HL-60/S4 (cell line): ENCODE measurements around the gene ADAM19.

Experiments
- in situ Hi-C: fragments of 300-500 bp; cut with MboI; formaldehyde crosslinking; loops from 2 replicates; pipeline ENCODE4 v1.14.3; 2022; ENCODE audit warnings: low sequenced_read_pairs

ADAM19 gene

DNA sequence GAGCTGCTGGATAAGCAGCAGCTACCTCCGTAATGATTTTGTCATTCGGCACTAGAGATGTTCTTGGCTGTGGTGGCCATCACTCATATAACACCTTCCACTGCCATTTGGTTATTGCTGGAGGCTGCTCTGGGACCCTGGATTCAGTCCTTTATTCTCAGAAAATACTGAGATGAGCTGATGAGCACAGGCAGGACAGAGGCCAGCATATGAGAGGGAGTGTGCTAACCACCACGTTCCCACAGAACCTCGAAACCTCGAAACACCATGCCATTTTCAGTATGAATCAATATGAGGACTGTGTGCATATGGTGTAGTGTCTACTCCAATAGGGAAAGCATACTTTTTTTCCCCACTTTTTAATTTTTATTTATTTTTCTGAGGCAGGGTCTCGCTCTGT lies 56.6 kb downstream of the ADAM19 start:
- in situ Hi-C loops, result no loop called here

DNA sequence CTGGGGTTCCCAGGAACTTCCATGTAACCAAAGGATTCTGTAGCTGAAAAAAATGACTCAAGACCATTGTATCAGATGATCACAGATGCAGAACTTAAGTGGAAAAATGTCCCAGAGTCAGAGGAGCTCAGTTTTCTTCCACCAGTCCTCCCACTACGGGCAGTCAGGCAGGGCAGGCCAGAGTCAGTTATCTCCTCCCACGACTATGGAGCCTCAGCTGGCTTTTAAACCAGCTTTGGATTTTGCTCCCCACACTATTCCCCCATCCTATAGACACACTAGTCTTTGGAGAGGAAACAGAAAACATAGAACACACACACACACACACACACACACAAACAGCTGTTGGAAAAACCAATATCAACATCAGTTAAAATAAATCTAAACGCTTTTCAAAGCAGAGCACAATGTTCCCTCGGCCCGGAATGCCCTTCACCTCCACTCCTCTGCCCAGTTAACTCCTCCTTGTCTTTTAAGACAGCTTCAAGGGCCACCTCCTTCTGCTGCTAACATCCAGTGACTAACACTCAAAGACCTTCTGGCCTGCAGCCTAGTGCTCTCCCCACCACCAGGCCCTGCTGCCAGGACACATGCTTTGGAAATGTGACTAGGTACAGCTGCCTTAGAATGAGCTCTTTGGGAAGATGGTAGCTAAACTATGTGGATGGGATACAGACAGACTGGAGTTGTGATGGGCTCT lies 58.8 kb downstream of the ADAM19 start:
- in situ Hi-C loops, result no loop called here

GRCh38 chr5:157516006-157516405 lies 59.6 kb downstream of the ADAM19 start:
- in situ Hi-C loops, result no loop called here

DNA sequence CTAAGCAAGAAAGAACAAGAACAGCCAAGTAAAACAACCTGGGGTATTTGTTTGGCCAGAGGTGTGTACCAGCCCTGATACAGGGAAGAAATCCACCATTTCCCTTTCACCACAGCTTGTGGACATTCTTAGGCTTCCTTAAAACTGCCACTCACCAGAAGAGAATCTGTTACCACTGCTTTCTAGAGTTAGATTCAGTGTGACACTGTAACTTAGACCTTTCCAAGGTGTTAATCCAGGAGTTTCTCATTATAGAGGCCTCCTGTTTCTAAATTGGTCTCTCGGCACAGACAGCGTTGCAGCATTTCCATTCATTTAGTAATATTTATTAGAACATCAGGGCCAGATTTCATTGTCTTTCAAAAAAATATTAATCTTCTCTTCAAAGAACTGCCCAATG lies 60.6 kb downstream of the ADAM19 start:
- in situ Hi-C loops, result no loop called here

DNA sequence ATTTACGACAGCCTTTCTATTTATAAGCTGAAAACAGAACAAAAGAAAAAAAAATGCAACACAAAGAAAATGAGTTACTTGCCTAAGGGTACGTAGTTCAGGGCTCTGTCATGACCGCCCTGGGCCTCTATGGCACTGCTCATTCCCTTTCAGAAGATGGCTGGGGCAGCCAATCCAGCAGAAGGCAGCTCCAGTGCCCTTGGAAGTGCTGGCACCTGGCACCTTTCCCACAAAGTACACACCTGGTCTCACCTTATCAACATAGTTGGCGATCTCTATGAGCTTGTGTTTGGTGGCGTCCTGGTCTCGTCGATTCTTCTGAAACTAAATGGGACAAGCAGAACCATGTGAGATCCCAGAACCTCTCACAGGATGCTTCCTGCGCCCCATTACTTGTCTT lies 62.4 kb downstream of the ADAM19 start:
- in situ Hi-C loops, result no loop called here

GRCh38 chr5:157511651-157512644 lies 63.6 kb downstream of the ADAM19 start:
- in situ Hi-C loops, result no loop called here

DNA sequence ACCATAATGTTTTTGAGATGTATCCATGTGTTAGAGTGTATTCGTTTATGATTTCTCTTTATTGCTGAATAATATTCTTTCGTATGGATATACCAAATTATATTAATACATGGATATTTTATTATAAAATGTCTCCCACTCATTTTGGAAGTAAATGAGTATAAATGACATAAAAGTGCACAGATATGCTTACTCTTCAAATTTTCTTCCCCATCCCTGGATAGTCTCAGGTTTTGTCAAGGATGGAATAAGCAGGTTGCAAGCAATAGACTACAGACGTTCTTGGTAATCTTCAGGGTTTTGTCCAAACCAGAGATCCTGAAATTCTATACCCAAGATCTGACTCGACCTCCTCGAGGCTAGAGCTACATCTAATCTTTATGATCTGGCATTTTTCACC lies 64.9 kb downstream of the ADAM19 start:
- in situ Hi-C loops, result no loop called here

GRCh38 chr5:157509587-157509986 lies 66.0 kb downstream of the ADAM19 start:
- in situ Hi-C loops, result no loop called here

- in situ Hi-C loops, result no loop called here
Observed at GRCh38 chr5:157509093-157509492, 66.5 kb downstream of the ADAM19 start.

DNA sequence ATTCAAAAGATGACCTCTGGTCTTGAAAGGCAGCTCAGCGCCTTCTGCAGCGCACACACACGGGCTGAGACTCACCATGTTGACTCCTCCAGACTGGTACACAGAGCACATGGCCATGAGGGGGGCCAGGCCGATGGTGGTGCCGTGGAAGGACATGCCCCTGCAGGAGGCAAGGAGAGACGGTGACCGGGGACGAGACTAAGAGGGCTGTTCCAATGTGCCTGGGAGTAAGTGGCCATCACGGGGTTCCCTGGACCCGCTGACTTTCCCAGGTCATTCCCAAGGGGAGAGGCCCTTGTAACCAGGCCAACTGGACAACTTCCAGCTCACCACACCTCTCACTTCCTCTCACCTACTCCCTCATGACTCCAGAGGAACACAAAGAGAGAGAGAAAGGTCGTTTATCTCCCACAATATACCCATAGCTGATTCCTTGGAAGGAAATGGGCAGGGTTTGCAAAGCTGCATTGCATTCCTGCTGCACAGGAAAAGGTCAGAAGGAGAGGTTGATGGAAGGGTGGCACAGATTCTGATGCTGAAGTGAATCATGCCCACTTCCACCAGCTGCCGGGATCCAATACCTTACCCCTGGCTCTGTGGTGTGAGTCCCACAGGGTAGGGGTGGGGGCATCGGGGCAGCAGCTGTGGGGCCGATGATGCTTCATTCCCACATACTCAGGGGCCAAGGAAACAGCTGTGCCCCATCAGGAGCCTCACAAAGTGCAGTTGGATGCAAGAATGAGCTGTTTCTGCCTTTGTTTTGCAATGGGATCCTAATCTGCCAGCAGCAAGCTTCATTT lies 68.4 kb downstream of the ADAM19 start:
- in situ Hi-C loops, result no loop called here

- in situ Hi-C loops, result no loop called here
Observed at GRCh38 chr5:157506066-157506590, 69.4 kb downstream of the ADAM19 start.

- in situ Hi-C loops, result no loop called here
Observed at GRCh38 chr5:157505496-157505895, 70.1 kb downstream of the ADAM19 start.

GRCh38 chr5:157504053-157504452 lies 71.5 kb downstream of the ADAM19 start:
- in situ Hi-C loops, result no loop called here

DNA sequence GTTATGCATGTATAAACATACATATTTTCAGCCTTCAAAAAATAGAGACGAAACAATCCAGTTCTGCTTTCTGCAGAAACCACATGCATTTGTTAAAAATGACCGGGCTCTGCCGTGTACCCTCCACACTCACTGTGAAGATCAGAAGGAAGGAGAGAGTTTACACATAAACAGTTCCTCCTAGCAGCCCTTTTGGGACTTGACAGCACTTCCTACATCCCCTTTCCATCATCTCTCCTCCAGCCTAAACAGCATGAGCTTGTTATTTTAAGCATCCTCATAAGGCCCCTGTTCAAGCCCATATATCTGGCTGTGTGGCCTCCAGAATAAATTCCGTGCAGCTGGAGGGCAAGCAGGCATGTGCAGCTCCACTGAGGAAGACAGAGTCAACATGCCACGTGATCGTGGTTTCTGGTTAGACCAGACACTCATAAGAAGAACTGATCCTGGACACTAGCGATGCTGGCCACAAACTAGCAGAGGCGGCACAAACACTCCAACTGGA lies 73.4 kb downstream of the ADAM19 start:
- in situ Hi-C loops, result no loop called here

DNA sequence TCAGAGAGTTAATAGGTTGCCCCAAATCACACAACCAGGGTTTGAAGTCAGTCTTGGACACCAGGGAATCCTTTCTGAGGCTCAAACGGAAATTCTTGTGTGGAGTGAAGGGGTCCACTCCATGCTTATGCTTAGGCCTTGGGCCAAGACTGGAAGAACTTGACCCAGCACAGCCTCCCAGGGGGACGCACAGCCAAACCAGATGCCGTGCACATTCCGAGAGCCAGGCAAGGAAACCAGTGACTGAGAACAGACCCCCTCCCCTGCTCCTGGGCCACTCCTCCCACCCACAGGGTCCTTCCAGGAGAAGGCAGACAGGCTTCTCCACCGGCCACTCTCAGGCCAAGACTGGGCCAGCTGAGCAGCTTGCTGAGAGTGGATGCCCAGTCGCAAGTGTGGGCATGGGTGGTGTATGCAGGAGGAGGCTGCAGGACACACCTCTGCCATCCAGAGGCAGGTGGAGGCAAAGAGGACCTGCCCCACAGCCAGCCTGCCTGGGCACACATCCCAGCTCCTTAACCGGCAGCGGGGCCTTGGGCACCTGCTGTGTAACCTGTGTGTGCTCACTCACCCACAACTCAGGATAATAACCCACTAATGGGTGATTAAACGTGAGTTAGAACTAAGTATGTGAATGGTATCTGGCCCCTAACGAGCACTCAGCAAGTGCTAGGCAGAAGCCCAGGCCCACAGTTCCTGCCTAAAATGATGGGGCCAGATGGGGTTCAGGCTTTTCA lies 77.5 kb downstream of the ADAM19 start:
- in situ Hi-C loops, result no loop called here

- in situ Hi-C loops, result no loop called here
Observed at GRCh38 chr5:157496864-157497263, 78.7 kb downstream of the ADAM19 start.

GRCh38 chr5:157494178-157494832 lies 81.3 kb downstream of the ADAM19 start:
- in situ Hi-C loops, result no loop called here

DNA sequence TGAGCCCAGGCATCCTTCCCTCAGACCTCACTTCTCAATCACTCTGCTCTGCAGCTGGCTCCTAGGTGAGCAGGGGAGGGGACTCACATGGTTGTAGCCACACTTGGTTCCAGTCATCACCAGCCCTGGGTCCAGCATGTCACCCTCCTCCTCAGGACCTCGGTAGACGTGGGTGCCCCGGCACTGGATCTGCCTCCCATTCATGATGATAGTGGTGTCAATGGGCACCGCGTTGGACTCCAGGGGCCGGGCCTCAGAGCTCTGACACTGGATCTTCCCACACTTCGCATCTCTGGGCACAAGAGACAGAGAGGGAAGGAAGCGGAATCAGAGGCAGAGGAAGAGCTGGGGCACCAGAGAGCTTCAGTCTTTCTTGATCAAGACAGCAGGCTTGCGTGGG lies 82.7 kb downstream of the ADAM19 start:
- in situ Hi-C loops, result no loop called here

DNA sequence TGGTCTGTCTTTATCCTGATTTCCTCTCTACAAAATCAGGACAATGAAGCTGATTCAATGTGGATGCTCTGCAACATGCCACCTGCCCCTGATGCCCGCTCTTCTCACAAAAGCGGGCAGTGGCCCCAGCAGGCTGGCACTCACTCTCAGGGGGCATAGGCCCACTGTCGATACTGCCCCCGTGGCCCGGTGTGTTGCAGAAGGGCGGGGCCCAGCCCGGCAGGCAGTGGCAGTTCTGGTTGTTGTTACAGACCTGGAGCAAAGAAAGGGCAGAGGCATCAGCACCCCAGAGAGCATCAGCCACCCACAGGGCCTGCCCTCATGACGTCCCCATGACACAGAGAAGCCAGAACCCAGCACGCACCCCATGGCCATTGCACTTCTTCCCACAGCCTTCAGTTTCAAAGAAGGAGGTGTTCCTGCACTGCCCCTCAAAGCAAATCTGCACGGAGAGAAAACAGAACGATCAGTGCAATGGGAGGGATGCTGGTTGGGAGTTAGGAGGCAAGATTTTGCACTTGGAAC lies 84.0 kb downstream of the ADAM19 start:
- in situ Hi-C loops, result no loop called here
